H1 (cell line): ENCODE data around the gene TMED4.

Source experiments
- MAX ChIP-seq: IDR thresholded peaks from 2 replicates; pipeline ENCODE4 v1.6.1; 2012; ENCODE audit warnings: inconsistent platforms
- POLR2AphosphoS5 ChIP-seq: IDR thresholded peaks from 2 replicates; pipeline ENCODE4 v1.6.1; 2011; ENCODE audit warnings: low read depth, low read length
- RXRA ChIP-seq: IDR thresholded peaks from 2 replicates; pipeline ENCODE4 v1.6.1; 2011; ENCODE audit warnings: low read depth, mild to moderate bottlenecking, low read length, moderate library complexity; ENCODE audit not compliant: insufficient read depth

- TF ChIP-seq RXRA (no peak), POLR2AphosphoS5 (no peak), MAX (no peak)
Measured at GRCh38 chr7:44630792-44631457, 48.9 kb upstream of the TMED4 start.
